Memory B cell (primary cell): ENCODE measurements around the gene DDX27.

ENCODE experiments used
- ATAC-seq: fragments of 150-1000 bp; cut with Tn5 transposase; 2 replicates; pipeline ENCODE4 v1.10.0; 2021; ENCODE audit warnings: low read depth, mild to moderate bottlenecking, moderate library complexity
- DNase-seq, 2 donors: peaks; one replicate each; pipeline ENCODE4 v3.0.0; 2022; ENCODE audit warnings: low spot score in 2 of 2
- H3K27ac Mint-ChIP-seq: one replicate; pipeline ENCODE4 v1.8.0; 2022; ENCODE audit warnings: mild to moderate bottlenecking, moderate library complexity, mixed read lengths
- H3K27me3 Mint-ChIP-seq: one replicate; pipeline ENCODE4 v1.8.0; 2022; ENCODE audit warnings: mixed read lengths
- H3K36me3 Mint-ChIP-seq: one replicate; pipeline ENCODE4 v1.8.0; 2022; ENCODE audit warnings: mild to moderate bottlenecking, mixed read lengths
- H3K4me1 Mint-ChIP-seq: one replicate; pipeline ENCODE4 v1.8.0; 2022; ENCODE audit warnings: mixed read lengths
- H3K4me3 Mint-ChIP-seq: one replicate; pipeline ENCODE4 v1.8.0; 2022; ENCODE audit warnings: mild to moderate bottlenecking, moderate library complexity, mixed read lengths
- H3K9me3 Mint-ChIP-seq: one replicate; pipeline ENCODE4 v1.8.0; 2022; ENCODE audit warnings: mixed read lengths

Gene DDX27

GRCh38 chr20:49288784-49289696 is 69.8 kb downstream of the DDX27 start:
- Mint-ChIP-seq H3K4me3 (no peak overlapping the region), H3K27me3 (no peaks in the 10 kb centered on the region), H3K9me3 (peaks cover 19% of the 10 kb centered on the region), H3K36me3 (peaks cover 76% of the 10 kb centered on the region), H3K27ac (peak overlapping the region; percentile 53), H3K4me1 (peaks cover 20% of the 10 kb centered on the region)
- no peak for DNase-seq
- ATAC-seq, result no peak

GRCh38 chr20:49290608-49291191 is 71.5 kb downstream of the DDX27 start:
- Mint-ChIP-seq H3K4me3 (no peak overlapping the region), H3K27ac (peak overlapping the region; percentile 42), H3K4me1 (peaks cover 15% of the 10 kb centered on the region), H3K36me3 (peaks cover 68% of the 10 kb centered on the region), H3K9me3 (peaks cover 16% of the 10 kb centered on the region), H3K27me3 (no peaks in the 10 kb centered on the region)
- ATAC-seq, result no peak
- DNase-seq, result no peak

- H3K36me3 Mint-ChIP-seq, result peaks cover 63% of the 10 kb centered on the region
- peak overlapping the region; percentile 15 for H3K4me3 Mint-ChIP-seq
- DNase-seq (no peak), ATAC-seq (no peak)
- H3K4me1 Mint-ChIP-seq, result peaks cover 15% of the 10 kb centered on the region
- H3K9me3 Mint-ChIP-seq, result peaks cover 13% of the 10 kb centered on the region
- peak overlapping the region; percentile 42 for H3K27ac Mint-ChIP-seq
- H3K27me3 Mint-ChIP-seq, result no peaks in the 10 kb centered on the region
Measured at GRCh38 chr20:49291200-49291599, 72.0 kb downstream of the DDX27 start.

DNA sequence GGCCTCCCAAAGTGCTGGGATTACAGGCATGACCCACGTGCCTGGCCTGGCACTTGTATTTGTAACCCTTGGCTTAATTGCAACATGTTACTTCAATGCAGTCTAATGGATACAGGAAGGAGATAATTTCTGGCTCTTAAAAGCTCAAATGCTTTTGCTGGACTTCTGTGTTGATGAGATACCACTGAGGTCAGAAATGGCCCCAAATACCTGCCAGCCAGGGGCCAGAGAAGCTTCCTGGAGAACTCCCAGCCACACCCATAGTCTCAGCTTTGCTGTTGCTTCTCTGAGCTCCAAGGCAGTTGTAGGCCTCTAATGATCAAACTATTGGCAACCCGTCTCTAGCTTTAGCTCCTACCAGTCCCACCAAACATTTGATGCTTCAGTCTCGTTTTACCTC is 72.8 kb downstream of the DDX27 start:
- ATAC-seq (no peak), DNase-seq (no peak)
- no peaks in the 10 kb centered on the region for H3K27me3 Mint-ChIP-seq
- peaks cover 15% of the 10 kb centered on the region for H3K4me1 Mint-ChIP-seq
- no peak overlapping the region for H3K4me3 Mint-ChIP-seq
- no peak overlapping the region for H3K27ac Mint-ChIP-seq
- H3K9me3 Mint-ChIP-seq, result peaks cover 12% of the 10 kb centered on the region
- H3K36me3 Mint-ChIP-seq, result peaks cover 55% of the 10 kb centered on the region

DNA sequence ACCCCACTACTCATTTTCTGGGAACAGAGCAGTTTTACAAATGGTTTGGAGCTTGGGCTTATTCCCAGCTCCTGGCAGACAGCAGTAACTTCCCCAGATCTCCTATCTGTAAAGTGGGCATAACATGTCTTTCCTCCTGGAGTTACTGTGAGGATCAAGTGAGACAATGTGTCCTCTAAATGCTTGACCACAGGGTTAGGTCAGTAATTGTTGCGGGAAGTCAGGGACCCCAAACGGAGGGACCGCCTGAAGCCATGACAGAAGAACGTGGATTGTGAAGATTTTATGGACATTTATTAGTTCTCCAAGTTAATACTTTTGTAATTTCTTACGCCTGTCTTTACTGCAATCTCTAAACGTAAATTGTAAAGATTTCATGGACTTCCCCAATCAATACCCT is 73.9 kb downstream of the DDX27 start:
- peaks cover 48% of the 10 kb centered on the region for H3K36me3 Mint-ChIP-seq
- ATAC-seq, result no peak

More for the DNA sequence above, 73.9 kb downstream of the DDX27 start:
- H3K27ac Mint-ChIP-seq, result no peak overlapping the region
- no peaks in the 10 kb centered on the region for H3K27me3 Mint-ChIP-seq
- no peak overlapping the region for H3K4me3 Mint-ChIP-seq
- H3K9me3 Mint-ChIP-seq, result peaks cover 9% of the 10 kb centered on the region
- H3K4me1 Mint-ChIP-seq, result peaks cover 18% of the 10 kb centered on the region
- no peak for DNase-seq
